H1 (cell line): ENCODE measurements around the gene DYNLRB1. TPM values are rescaled to one million over a fixed set of nuclear protein-coding genes. Genes with fewer than 3 reads are reported as not detected.

ENCODE experiments used
- CBX8 ChIP-seq: fragments of 300-800, 300-1000 bp; sonication (generic); IDR thresholded peaks from 2 replicates; pipeline ENCODE4 v1.7.1; 2016; ENCODE audit warnings: low read depth, low read length, borderline replicate concordance
- JUN ChIP-seq: IDR thresholded peaks from 2 replicates; pipeline ENCODE4 v1.6.1; 2011; ENCODE audit warnings: low read depth, mild to moderate bottlenecking, improper control_type of control experiment, low read length
- RAD21 ChIP-seq, 2 experiments: IDR thresholded peaks in 1 of 2; conservative IDR thresholded peaks in 1 of 2; 2 replicates each; pipeline ENCODE4 v1.6.1; 2011; ENCODE audit warnings: low read depth in 2 of 2, low read length in 2 of 2, improper control_type of control experiment in 1 of 2, inconsistent platforms in 1 of 2, mild to moderate bottlenecking in 1 of 2, moderate library complexity in 1 of 2
- YY1 ChIP-seq: IDR thresholded peaks from 2 replicates; pipeline ENCODE4 v1.6.1; 2011; ENCODE audit warnings: low read depth, mild to moderate bottlenecking, low read length
- polyA plus RNA-seq, 7 experiments: library from polyadenylated mRNA; depleted of rRNA in 3 of 7; stranded (reverse) in 5 of 7; unstranded in 2 of 7; fragments of >200 nt in 5 of 7; fragments of 200-250 nt in 2 of 7; gene quantifications; 1 replicate in 5 of 7; 2 replicates in 1 of 7; 4 replicates in 1 of 7; pipeline versions ENCODE4 v1.2.1 to v1.2.3, GENCODE V29; 2011 to 2013; ENCODE audit warnings: missing spikeins in 2 of 7, mixed read lengths in 2 of 7
- total RNA-seq: library from RNA; stranded (reverse); fragmentation: NEBNext Ultra II Directional; extraction: Animal tissue kit (Norgen Biotek cat#: 25700); gene quantifications from 2 replicates; pipeline ENCODE4 v1.2.1, GENCODE V29; 2021

DYNLRB1 gene
- total and polyA plus RNA-seq, 2 of the 8 experiments (the other 6 are each of a cell fraction or from before 2014, with no cell fraction given), result 109 to 214 TPM

DNA sequence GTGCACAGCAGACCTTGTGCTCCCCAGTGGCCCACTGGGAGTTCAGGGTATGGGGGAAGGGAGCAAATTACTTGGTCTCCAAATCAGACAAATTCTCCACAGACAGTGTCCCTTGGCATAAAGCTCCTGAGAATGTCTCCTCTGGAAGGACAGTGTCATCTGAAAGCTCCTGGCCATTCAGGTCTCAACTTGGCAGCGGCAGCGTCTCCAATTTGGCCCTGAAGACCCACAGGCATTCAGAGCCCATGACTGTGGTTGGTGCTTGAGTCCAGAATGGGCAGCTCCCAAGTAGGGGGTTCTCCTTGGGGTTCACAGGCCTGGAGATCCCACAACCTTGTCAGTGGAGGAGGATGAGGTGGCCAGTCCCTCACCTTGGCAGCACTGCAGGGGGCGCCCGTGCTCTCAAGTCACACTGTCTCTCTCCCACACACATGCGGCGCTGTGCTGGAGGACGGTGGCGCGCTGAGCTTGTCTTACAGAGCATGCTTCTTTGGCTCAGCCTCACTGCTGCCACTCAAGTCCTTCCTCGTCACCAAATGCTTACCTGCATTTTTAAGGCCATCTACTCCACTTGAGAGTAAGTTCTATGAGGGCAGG is 20.7 kb downstream of the DYNLRB1 start (continued):
- TF ChIP-seq RAD21 (IDR thresholded peaks at IDR 0.05 in 1 of 2, conservative IDR thresholded peaks at IDR 0.05 in 1 of 2; ENCODE audit: low read depth in 2 of 2, low read length in 2 of 2) (peak; percentile 35 to 57; a peak in 3 of 4 replicates), CBX8 (no peak), YY1 (no peak), JUN (no peak)
